Astrocyte (in vitro differentiated cells and primary cell): ENCODE results near the gene LRP1B. TPM values are rescaled to one million over a fixed set of nuclear protein-coding genes. Genes with fewer than 3 reads are reported as not detected.

ENCODE experiments used
- DNase-seq: peaks from one replicate; pipeline ENCODE4 v3.0.0-alpha.2; 2010; ENCODE audit warnings: low read depth
- FAIRE-seq: peaks from 2 replicates; lab custom pipeline; 2011; peaks lifted over from hg19 to GRCh38; lab: Jason Lieb, UNC
- H2AFZ ChIP-seq: 2 replicates; pipeline ENCODE4 v1.6.0; 2012; ENCODE audit warnings: low read depth, low read length, inconsistent platforms
- H3K27ac ChIP-seq: 2 replicates; pipeline ENCODE4 v1.5.1; 2011; ENCODE audit warnings: low read depth, low read length, inconsistent platforms
- H3K27me3 ChIP-seq: 2 replicates; pipeline ENCODE4 v1.6.0; 2011; ENCODE audit warnings: low read length, inconsistent platforms; ENCODE audit not compliant: insufficient read depth
- H3K36me3 ChIP-seq: 2 replicates; pipeline ENCODE4 v1.5.1; 2011; ENCODE audit warnings: low read length, inconsistent platforms; ENCODE audit not compliant: insufficient read depth
- H3K4me1 ChIP-seq: 2 replicates; pipeline ENCODE4 v1.5.1; 2011; ENCODE audit warnings: low read length, inconsistent platforms; ENCODE audit not compliant: insufficient read depth
- H3K4me2 ChIP-seq: 2 replicates; pipeline ENCODE4 v1.6.0; 2012; ENCODE audit warnings: low read length, inconsistent platforms
- H3K4me3 ChIP-seq: 2 replicates; pipeline ENCODE4 v1.5.1; 2011; ENCODE audit warnings: low read depth, mild to moderate bottlenecking, low read length, inconsistent platforms; ENCODE audit not compliant: insufficient read depth
- H3K79me2 ChIP-seq: 2 replicates; pipeline ENCODE4 v1.6.0; 2012; ENCODE audit warnings: mild to moderate bottlenecking, low read length, inconsistent platforms; ENCODE audit not compliant: insufficient read depth
- H3K9ac ChIP-seq: 2 replicates; pipeline ENCODE4 v1.6.0; 2012; ENCODE audit warnings: mild to moderate bottlenecking, low read length, inconsistent platforms
- H3K9me3 ChIP-seq: 2 replicates; pipeline ENCODE4 v1.5.1; 2012; ENCODE audit warnings: low read depth, mild to moderate bottlenecking, low read length, inconsistent platforms; ENCODE audit not compliant: insufficient read depth
- H4K20me1 ChIP-seq: 2 replicates; pipeline ENCODE4 v1.6.0; 2012; ENCODE audit warnings: low read length, inconsistent platforms; ENCODE audit not compliant: insufficient read depth
- H3K27ac Mint-ChIP-seq: one replicate; pipeline ENCODE4 v1.8.0; 2021; ENCODE audit warnings: mild to moderate bottlenecking, mixed read lengths; ENCODE audit not compliant: unreplicated experiment
- H3K27me3 Mint-ChIP-seq: one replicate; pipeline ENCODE4 v1.8.0; 2021; ENCODE audit warnings: low read depth, mixed read lengths; ENCODE audit not compliant: unreplicated experiment
- H3K36me3 Mint-ChIP-seq: one replicate; pipeline ENCODE4 v1.8.0; 2021; ENCODE audit warnings: low read depth, mixed read lengths; ENCODE audit not compliant: unreplicated experiment
- H3K4me1 Mint-ChIP-seq: one replicate; pipeline ENCODE4 v1.8.0; 2021; ENCODE audit warnings: low read depth, mixed read lengths; ENCODE audit not compliant: unreplicated experiment
- H3K4me3 Mint-ChIP-seq: one replicate; pipeline ENCODE4 v1.8.0; 2021; ENCODE audit warnings: mild to moderate bottlenecking, moderate library complexity, mixed read lengths; ENCODE audit not compliant: unreplicated experiment
- H3K9me3 Mint-ChIP-seq: one replicate; pipeline ENCODE4 v1.8.0; 2021; ENCODE audit warnings: mild to moderate bottlenecking, mixed read lengths; ENCODE audit not compliant: unreplicated experiment
- EZH2 ChIP-seq: IDR thresholded peaks from 2 replicates; pipeline ENCODE4 v1.6.1; 2012; ENCODE audit warnings: mild to moderate bottlenecking, low read length, inconsistent platforms; ENCODE audit not compliant: insufficient read depth
- total RNA-seq: library from RNA; stranded (reverse); gene quantifications from 2 replicates; pipeline ENCODE4 v1.2.1, GENCODE V29; 2021
- TF ChIP-seq, protein P1 (sequence below): IDR thresholded peaks from 2 replicates; pipeline ENCODE4 v1.5.1; 2011; ENCODE audit warnings: low read depth, mild to moderate bottlenecking, inconsistent platforms, low read length, moderate library complexity; ENCODE audit not compliant: insufficient read depth

Gene LRP1B
- total RNA-seq, 1 donor from 2014 or later: 1.5 TPM

DNA sequence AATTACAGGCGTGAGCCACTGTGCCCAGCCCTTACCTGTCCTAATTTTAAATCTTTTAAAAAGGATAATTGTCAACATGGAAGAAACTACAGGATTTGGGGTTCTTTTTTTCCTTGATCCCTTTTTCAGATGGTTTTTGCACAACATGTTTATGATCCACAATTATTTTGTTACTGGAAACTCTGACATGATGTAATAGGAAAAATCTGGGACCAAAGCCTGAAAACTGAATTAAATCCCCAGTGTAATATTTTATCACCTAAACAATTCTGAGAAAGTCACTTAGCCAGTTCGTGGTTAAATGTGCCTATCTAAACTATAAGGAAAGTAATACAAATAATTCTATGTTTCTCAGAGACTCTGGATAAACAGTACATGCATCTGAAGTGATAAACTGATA is 1649.7 kb downstream of the LRP1B start:
- H3K4me2 ChIP-seq: no peak overlapping the region
- H3K4me1 ChIP-seq: no peaks in the 10 kb centered on the region
- FAIRE-seq: no peak
- H3K36me3 ChIP-seq: no peaks in the 10 kb centered on the region
- no peaks in the 10 kb centered on the region for H3K79me2 ChIP-seq
- no peaks in the 10 kb centered on the region for H4K20me1 ChIP-seq
- Mint-ChIP-seq H3K4me1 (no peaks in the 10 kb centered on the region), H3K4me3 (no peak overlapping the region), H3K9me3 (no peaks in the 10 kb centered on the region), H3K27me3 (no peaks in the 10 kb centered on the region), H3K27ac (no peak overlapping the region), H3K36me3 (no peaks in the 10 kb centered on the region)
- TF ChIP-seq, protein P1, sequence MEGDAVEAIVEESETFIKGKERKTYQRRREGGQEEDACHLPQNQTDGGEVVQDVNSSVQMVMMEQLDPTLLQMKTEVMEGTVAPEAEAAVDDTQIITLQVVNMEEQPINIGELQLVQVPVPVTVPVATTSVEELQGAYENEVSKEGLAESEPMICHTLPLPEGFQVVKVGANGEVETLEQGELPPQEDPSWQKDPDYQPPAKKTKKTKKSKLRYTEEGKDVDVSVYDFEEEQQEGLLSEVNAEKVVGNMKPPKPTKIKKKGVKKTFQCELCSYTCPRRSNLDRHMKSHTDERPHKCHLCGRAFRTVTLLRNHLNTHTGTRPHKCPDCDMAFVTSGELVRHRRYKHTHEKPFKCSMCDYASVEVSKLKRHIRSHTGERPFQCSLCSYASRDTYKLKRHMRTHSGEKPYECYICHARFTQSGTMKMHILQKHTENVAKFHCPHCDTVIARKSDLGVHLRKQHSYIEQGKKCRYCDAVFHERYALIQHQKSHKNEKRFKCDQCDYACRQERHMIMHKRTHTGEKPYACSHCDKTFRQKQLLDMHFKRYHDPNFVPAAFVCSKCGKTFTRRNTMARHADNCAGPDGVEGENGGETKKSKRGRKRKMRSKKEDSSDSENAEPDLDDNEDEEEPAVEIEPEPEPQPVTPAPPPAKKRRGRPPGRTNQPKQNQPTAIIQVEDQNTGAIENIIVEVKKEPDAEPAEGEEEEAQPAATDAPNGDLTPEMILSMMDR: no peak
- no peak for TF ChIP-seq EZH2
- no peaks in the 10 kb centered on the region for H3K9me3 ChIP-seq
- no peaks in the 10 kb centered on the region for H3K27me3 ChIP-seq
- H3K27ac ChIP-seq: no peak overlapping the region
- no peak overlapping the region for H3K4me3 ChIP-seq
- H2AFZ ChIP-seq: no peak overlapping the region
- no peak for DNase-seq
- H3K9ac ChIP-seq: no peak overlapping the region

DNA sequence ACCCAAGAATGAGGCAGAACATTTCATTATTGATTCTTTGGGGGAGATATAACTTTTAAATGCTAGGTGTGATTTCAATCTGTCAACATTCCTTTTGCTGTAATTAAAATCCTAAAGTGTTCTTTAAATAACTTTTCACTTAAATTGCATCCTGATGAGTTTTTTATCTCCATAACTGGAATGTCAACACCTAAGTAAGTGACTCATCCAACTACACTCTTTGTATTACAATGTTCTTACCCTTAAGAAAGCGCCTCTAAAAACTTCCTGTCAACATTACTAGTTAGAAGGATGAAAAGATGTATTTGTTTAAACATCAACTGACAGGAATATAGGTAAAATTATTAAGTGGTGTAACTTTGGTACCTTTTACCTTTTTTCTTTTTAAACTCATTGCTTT is 1657.0 kb downstream of the LRP1B start:
- Histone ChIP-seq H3K4me3 (no peak overlapping the region), H2AFZ (no peak overlapping the region), H3K36me3 (no peaks in the 10 kb centered on the region), H3K9me3 (no peaks in the 10 kb centered on the region), H3K4me1 (no peaks in the 10 kb centered on the region), H4K20me1 (no peaks in the 10 kb centered on the region), H3K79me2 (no peaks in the 10 kb centered on the region), H3K9ac (no peak overlapping the region), H3K4me2 (no peak overlapping the region), H3K27me3 (no peaks in the 10 kb centered on the region), H3K27ac (no peak overlapping the region)
- no peaks in the 10 kb centered on the region for H3K36me3 Mint-ChIP-seq
- H3K27ac Mint-ChIP-seq: no peak overlapping the region
- no peak for FAIRE-seq
- no peak for DNase-seq
- no peak for TF ChIP-seq EZH2
- TF ChIP-seq, protein P1: no peak
- peaks cover 2% of the 10 kb centered on the region for H3K4me1 Mint-ChIP-seq
- no peaks in the 10 kb centered on the region for H3K27me3 Mint-ChIP-seq
- H3K9me3 Mint-ChIP-seq: no peaks in the 10 kb centered on the region
- no peak overlapping the region for H3K4me3 Mint-ChIP-seq

DNA sequence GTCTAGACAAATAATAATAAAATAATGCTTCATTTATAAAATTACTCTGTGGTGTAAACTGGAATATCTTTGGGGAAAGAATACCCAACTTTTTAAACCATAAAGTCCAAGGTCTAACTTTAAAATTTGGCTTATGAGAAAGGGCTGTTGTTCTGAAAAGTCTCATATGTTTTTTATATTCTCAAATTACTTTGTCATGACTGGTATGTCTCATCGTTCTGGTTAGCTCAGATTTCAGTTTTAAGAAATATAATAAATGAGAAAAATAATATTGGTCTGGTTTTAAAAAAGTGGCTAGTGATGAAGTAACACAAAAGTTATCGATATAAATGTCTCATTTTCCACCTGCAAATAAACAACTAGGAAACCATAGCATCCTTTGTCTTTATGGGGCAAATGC is 1658.1 kb downstream of the LRP1B start:
- no peak overlapping the region for H3K27ac ChIP-seq
- H3K36me3 Mint-ChIP-seq: no peaks in the 10 kb centered on the region
- no peaks in the 10 kb centered on the region for H4K20me1 ChIP-seq
- H3K9ac ChIP-seq: no peak overlapping the region
- FAIRE-seq (no peak), DNase-seq (no peak)
- H3K4me1 ChIP-seq: no peaks in the 10 kb centered on the region
- TF ChIP-seq, protein P1: no peak
- no peak for TF ChIP-seq EZH2
- no peak overlapping the region for H3K27ac Mint-ChIP-seq
- H2AFZ ChIP-seq: no peak overlapping the region
- H3K4me3 ChIP-seq: no peak overlapping the region
- H3K27me3 ChIP-seq: no peaks in the 10 kb centered on the region
- H3K4me1 Mint-ChIP-seq: peaks cover 2% of the 10 kb centered on the region
- H3K4me2 ChIP-seq: no peak overlapping the region
- H3K9me3 ChIP-seq: no peaks in the 10 kb centered on the region
- no peaks in the 10 kb centered on the region for H3K36me3 ChIP-seq
- H3K27me3 Mint-ChIP-seq: no peaks in the 10 kb centered on the region
- no peaks in the 10 kb centered on the region for H3K79me2 ChIP-seq
- H3K4me3 Mint-ChIP-seq: no peak overlapping the region
- H3K9me3 Mint-ChIP-seq: no peaks in the 10 kb centered on the region
